ENCODE results near the gene FOXL3.

Gene FOXL3

DNA sequence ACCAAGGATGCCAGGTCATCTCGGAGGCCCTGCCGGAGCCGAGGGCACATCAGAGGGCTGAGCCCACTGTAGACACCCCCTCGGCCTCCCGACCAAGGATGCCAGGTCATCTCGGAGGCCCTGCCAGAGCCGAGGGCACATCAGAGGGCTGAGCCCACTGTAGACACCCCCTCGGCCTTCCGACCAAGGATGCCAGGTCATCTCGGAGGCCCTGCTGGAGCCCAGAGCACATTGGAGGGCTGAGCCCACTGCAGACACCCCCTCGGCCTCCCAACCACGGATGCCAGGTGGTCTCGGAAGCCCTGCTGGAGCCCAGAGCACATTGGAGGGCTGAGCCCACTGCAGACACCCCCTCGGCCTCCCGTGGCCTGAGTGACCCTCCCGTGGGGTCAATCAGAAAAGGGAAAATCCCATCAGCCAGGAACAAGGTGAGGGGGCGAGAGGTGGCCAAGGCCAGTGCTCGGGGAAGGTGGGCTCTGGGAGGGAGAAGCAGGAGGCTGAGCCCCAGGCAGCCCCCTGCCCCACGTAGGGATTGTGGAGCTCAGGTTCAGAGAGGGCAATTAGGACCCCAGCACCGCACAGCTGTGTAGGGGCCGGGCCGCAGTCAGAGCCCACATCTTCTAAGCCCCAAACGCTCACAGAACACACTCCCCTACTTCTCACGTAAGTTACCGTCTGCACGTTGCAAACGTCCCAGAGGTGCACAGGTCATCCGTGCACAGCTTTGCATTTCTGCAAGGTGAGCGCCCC, 37.6 kb upstream of the FOXL3 start:
- Mint-ChIP-seq H3K36me3 (no peaks in the 10 kb centered on the region), H3K27ac (no peak overlapping the region), H3K4me1 (no peaks in the 10 kb centered on the region), H3K27me3 (no peaks in the 10 kb centered on the region), H3K9me3 (no peaks in the 10 kb centered on the region), H3K4me3 (no peak overlapping the region)

DNA sequence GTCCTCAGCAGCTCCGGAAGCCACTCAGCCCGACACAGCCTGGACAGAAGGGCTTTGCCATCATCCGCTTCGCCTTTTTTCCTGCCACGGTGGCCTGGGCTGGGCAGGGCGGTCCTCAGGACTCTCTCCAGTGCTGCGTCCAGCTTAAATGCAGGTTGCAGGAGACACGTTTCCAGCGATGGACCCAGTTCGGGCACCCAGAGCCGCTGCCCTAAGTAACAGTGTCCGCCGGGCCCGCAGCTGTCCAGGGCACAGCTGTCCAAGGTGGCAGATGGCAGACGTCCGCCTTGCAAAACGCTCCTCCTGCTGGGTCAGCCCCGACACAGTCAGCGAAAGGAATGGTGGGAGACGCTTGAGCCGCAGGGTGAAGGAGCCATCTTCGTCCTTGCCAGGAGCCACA, 37.0 kb upstream of the FOXL3 start:
- Mint-ChIP-seq H3K4me1 (no peaks in the 10 kb centered on the region), H3K27me3 (no peaks in the 10 kb centered on the region), H3K4me3 (no peak overlapping the region), H3K27ac (no peak overlapping the region), H3K36me3 (no peaks in the 10 kb centered on the region), H3K9me3 (no peaks in the 10 kb centered on the region)

DNA sequence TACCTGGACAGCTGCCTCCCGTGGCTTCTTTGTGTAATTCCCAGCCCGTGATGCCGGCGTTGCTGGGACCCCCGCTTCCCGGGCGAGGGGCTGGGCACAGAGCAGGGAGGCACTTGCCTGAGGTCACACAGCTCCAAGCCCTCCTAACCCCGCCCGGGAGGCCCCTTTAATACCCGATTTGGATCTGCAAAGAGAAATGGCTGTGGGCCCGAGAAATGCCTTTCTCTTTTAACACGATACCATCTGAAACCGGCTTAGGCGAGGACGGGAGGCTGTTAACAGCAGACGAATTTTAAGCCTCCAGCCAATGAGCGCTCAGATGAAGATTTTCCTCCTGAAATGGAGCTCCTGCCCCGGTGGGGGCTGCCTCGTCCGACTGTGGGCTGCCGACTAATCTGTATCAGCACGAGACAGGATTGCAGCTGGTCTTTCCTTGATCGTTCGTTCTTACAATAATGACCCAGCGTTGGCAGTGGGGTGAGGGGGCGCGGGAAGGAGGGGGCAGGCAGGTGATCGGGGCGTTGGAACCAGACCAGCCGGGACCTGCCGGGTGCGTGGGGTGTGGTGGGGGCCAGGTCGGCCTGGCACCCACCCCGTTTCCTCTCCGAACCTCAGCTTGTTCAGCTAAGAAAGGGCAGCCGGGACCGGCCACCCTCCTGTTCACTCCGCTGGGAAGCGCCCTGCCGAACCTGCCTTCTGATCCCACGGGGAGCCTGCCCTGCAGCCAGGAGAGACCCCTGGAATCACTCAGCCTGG, 36.2 kb upstream of the FOXL3 start:
- H3K27ac Mint-ChIP-seq, result no peak overlapping the region
- no peaks in the 10 kb centered on the region for H3K27me3 Mint-ChIP-seq
- no peaks in the 10 kb centered on the region for H3K36me3 Mint-ChIP-seq
- H3K9me3 Mint-ChIP-seq, result no peaks in the 10 kb centered on the region
- H3K4me1 Mint-ChIP-seq, result no peaks in the 10 kb centered on the region
- H3K4me3 Mint-ChIP-seq, result no peak overlapping the region

DNA sequence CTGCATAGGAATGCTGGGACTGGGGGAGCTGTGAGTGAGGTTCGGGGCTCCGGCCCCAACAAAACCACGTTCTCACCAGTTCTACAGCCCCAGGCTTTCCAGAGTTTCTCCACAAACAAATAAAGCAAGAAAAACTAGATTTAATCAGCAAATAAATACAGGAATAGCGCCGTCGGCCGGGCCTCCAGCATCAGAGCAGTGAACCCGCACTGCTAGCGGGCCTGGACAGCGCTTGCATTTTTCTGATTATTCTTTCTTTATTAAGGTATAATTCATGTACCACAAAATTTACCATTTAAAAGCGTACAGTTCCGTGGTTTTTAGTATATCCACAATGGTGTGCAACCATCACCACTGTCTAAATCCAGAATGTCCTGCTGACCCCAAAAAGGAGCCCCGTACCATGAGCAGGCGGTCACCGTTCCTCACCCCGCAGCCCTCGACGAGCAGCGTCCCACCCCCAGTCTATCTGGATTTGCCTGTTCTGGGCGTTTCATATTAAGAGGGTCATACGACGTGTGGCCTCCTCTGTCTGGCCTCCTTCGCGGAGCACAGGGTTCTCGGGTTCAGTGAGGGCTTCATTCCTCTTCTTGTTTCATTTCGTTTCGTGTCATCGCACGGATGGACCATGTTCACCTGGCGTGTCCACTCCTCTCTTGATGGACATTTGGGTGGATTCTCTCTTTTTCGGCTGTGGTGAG, 35.5 kb upstream of the FOXL3 start:
- Mint-ChIP-seq H3K9me3 (no peaks in the 10 kb centered on the region), H3K36me3 (no peaks in the 10 kb centered on the region), H3K27ac (no peak overlapping the region), H3K27me3 (no peaks in the 10 kb centered on the region), H3K4me1 (no peaks in the 10 kb centered on the region), H3K4me3 (no peak overlapping the region)

DNA sequence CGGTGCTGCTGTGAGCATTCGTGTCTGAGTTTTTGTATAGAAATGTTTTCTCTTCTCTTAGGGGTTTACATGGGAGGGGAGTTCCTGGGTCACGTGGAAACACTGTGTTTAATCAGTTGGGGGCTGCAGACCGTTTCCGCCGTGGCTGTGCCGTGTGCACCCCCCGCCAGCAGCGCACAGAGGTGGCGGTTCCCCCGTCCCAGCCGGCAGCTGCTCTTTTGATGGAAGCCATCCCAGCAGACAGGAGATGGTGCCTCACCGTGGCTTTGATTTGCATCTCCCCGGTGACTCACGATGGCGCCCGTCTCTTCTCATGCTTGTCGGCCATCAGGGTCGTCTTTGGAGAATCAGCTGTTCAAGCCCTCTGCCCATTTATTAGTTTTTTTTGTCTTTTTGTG, 34.9 kb upstream of the FOXL3 start:
- no peaks in the 10 kb centered on the region for H3K9me3 Mint-ChIP-seq
- no peak overlapping the region for H3K27ac Mint-ChIP-seq
- H3K27me3 Mint-ChIP-seq, result no peaks in the 10 kb centered on the region
- H3K4me3 Mint-ChIP-seq, result no peak overlapping the region
- no peaks in the 10 kb centered on the region for H3K4me1 Mint-ChIP-seq
- no peaks in the 10 kb centered on the region for H3K36me3 Mint-ChIP-seq

DNA sequence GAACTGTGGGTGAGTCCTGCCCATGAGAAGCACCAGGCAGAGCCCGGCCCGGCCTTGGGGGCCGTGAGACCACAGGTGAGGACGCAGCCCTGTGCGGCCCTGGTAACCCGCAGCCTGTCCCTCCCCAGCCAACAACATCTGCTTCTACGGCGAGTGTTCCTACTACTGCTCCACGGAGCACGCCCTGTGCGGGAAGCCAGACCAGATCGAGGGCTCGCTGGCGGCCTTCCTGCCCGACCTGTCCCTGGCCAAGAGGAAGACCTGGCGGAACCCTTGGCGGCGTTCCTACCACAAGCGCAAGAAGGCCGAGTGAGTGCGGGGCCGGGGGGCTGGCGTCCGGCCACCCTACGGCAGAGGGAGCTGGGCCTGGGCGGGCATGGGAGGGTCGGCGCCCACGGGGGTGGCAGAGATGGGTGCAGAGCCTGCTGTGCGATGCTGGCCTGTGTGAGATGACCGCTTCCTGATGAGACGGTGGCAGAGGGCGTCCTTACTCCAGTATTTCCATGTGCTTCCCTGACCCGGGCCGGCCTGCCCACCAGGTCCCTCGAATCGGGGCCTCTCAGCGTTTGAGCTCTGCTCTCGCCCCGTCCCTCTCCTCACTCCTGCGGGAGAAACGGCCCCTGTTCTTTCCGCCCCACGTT, 34.1 kb upstream of the FOXL3 start:
- Mint-ChIP-seq H3K9me3 (no peaks in the 10 kb centered on the region), H3K4me1 (no peaks in the 10 kb centered on the region), H3K27ac (no peak overlapping the region), H3K36me3 (no peaks in the 10 kb centered on the region), H3K27me3 (no peaks in the 10 kb centered on the region), H3K4me3 (no peak overlapping the region)

DNA sequence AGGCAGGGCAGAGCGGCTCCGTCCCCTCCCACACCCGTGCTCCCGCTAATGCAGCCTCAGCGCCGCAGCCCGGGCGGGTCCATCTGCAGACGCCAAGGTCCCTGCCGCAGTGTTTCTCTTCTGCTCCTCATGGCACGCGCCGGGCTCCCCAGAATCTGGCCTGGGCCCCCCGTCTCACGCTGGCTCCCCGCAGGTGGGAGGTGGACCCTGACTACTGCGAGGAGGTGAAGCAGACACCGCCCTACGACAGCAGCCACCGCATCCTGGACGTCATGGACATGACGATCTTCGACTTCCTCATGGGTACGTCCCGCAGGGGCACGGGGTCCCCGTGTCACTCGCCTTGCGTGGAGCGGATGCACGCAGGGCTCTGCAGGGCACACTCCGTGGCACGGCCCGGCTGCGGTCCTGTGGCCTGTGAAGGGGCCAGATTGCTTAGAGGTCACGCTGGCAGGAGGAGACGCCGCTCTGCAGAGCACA, 33.5 kb upstream of the FOXL3 start:
- Mint-ChIP-seq H3K4me3 (no peak overlapping the region), H3K9me3 (no peaks in the 10 kb centered on the region), H3K27me3 (no peaks in the 10 kb centered on the region), H3K36me3 (no peaks in the 10 kb centered on the region), H3K27ac (no peak overlapping the region), H3K4me1 (no peaks in the 10 kb centered on the region)

DNA sequence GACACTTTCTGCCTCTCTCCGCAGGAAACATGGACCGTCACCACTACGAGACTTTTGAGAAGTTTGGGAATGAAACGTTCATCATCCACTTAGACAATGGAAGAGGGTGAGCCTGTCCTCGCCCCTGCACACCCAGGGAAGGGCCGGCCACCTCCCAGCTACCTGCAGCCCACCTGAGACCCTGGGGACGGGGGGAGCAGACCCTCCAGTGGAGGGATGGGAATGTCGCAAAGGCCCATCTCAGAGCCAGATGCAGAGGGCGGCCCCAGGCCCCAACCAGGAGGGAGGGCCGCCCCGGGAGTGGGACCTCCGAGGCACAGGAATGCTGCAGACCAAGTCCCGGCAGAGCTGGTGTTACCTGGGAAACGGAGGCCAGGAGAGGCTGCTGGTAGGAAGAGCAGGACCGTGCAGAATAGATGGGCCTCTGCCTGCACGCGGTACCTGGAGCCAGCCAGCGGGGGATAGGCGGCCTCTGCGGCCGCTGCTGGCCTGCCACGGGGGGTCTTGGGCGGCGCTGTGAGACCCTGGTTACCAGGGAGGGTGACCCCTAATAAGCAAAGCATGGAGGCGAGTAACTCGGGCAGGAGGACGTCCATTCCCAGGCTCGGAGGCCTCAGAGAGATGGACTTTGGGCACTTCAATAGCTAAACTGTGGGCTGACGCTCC, 32.9 kb upstream of the FOXL3 start:
- H3K27ac Mint-ChIP-seq, result no peak overlapping the region
- H3K4me3 Mint-ChIP-seq, result no peak overlapping the region
- no peaks in the 10 kb centered on the region for H3K36me3 Mint-ChIP-seq
- no peaks in the 10 kb centered on the region for H3K27me3 Mint-ChIP-seq
- no peaks in the 10 kb centered on the region for H3K4me1 Mint-ChIP-seq
- H3K9me3 Mint-ChIP-seq, result no peaks in the 10 kb centered on the region

DNA sequence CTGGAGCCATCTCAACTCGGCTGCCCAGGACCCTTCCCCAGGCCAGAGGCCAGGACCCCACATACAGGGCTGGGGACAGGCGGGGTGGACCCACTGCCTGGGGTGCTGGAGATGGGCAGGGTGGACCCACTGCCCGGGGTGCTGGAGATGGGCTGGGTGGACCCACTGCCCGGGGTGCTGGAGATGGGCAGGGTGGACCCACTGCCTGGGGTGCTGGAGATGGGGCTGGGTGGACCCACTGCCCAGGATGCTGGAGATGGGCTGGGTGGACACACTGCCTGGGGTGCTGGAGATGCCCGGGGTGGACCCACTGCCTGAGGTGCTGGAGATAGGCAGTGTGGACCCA, 32.4 kb upstream of the FOXL3 start:
- H3K27ac Mint-ChIP-seq, result no peak overlapping the region
- no peak overlapping the region for H3K4me3 Mint-ChIP-seq
- H3K27me3 Mint-ChIP-seq, result no peaks in the 10 kb centered on the region
- H3K9me3 Mint-ChIP-seq, result no peaks in the 10 kb centered on the region
- H3K36me3 Mint-ChIP-seq, result no peaks in the 10 kb centered on the region
- H3K4me1 Mint-ChIP-seq, result peaks cover 4% of the 10 kb centered on the region

DNA sequence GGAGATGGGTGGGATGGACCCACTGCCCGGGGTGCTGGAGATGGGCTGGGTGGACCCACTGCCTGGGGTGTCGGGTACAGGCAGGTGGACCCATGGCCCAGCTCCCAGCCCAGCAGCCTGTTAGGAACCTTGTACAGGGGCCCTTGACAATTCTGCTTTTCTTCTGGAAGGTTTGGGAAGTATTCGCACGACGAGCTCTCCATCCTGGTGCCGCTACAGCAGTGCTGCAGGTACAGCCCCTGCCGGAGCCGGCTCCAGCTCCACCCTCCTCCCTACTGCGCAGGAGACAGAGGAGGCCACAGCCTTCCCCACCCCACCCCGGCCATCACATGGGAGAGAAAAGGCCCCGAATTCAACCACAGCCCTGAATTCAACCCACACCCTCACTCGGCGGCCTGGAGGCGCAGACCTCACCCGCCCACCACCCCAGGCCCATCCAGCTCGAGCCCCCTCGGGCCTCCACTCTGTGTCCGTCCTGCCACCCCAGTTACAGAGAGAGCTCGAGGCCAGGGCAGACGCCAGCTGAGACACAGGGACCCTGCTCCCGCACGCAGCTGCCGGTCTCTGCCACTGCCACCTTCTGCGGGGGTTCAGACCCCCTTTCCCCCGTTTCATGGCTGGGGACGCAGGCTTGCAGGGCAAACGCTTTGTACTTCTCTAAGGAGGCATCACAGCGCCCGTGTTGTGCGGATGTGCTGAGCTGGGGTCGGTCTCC, 31.3 kb upstream of the FOXL3 start:
- Mint-ChIP-seq H3K4me3 (no peak overlapping the region), H3K36me3 (no peaks in the 10 kb centered on the region), H3K9me3 (no peaks in the 10 kb centered on the region), H3K4me1 (peaks cover 4% of the 10 kb centered on the region), H3K27me3 (no peaks in the 10 kb centered on the region), H3K27ac (no peak overlapping the region)

DNA sequence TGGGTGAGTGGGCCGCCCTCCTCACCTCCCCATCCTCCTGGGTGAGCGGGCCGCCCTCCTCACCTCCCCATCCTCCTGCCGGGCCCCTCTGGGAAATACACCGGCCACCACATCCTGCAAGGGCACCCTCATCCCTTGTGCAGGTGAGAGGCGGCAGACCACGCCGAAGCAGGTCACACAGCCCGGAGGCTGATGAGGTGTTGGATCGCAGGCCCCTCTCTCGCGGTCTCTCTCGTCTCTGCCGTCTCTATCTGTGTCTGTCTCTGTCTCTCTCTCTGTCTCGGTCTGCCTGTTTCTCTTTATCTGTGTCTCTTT, 30.8 kb upstream of the FOXL3 start:
- Mint-ChIP-seq H3K36me3 (no peaks in the 10 kb centered on the region), H3K27ac (no peak overlapping the region), H3K9me3 (no peaks in the 10 kb centered on the region), H3K27me3 (no peaks in the 10 kb centered on the region), H3K4me3 (no peak overlapping the region), H3K4me1 (peaks cover 4% of the 10 kb centered on the region)

DNA sequence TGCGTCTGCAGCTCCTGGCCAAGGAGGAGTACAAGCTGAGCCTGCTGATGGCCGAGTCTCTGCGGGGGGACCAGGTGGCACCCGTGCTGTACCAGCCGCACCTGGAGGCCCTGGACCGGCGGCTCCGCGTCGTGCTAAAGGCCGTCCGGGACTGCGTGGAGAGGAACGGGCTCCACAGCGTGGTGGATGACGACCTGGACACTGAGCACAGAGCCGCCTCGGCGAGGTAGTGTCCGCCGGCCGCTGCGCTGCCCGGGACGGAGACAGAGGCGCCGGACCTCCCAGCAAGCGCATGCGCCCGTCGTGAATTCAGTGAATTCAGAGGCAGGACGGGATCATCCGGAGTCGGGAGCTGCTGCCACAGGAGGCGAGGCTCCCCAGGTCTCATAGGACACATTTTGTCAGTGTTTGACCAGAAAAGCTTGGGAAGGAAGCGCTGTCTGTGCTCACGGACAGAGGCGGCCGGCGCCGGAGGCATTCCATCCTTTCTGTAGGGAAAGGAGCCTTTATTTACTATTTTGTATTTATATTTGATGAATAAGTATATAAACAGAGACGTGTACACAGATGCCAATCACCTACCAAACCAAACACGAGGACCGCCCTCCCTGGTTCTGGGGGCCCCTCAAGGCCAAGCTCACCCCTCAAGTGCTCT, 30.1 kb upstream of the FOXL3 start:
- Mint-ChIP-seq H3K9me3 (no peaks in the 10 kb centered on the region), H3K4me3 (no peak overlapping the region), H3K27me3 (no peaks in the 10 kb centered on the region), H3K4me1 (peaks cover 4% of the 10 kb centered on the region), H3K27ac (no peak overlapping the region), H3K36me3 (no peaks in the 10 kb centered on the region)

DNA sequence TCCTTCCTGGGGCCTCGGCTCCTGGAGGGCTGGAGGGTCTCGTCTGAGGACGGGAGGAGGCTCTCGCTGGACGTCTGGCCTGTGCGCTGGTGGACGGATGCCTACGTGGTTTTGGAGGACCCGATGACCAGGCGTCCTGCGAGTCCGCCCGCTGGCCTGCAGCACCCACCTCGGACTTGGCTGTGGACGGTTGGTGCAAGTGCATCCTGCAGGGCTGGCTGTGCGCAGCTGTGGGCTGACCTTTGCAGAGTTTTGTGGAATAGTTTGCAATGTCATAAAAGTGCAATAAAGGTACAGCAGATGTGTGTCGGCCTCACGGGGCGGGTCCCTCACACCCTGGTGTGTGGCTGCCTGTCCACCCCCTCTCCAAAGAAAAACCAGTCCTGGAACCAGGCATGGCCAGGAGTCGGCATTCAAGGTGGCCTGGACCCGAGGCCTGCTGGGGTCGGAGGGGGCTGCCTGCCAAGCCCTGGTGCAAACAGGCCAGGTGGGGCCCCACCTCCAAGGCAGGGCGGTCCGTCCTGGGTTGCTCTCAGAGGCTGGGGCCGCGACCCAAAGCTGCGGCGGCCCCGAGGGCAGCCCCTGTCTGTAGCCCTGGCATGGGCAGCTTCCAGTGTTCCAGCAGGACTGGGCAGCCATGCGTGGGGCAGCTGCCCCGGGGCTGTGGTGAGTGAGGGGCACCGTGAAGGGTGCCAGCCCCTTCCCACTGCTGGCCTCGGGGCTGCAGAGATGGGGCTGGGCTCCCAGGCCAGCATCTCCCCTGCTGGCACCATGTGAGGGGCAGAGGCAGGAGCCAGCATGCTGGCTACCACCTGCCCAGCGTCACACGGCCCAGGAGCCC, 29.3 kb upstream of the FOXL3 start:
- Mint-ChIP-seq H3K9me3 (no peaks in the 10 kb centered on the region), H3K27me3 (no peaks in the 10 kb centered on the region), H3K4me3 (no peak overlapping the region), H3K36me3 (no peaks in the 10 kb centered on the region), H3K27ac (no peak overlapping the region), H3K4me1 (peaks cover 4% of the 10 kb centered on the region)
